Measurements from ENCODE around the gene RFFL.
"Not testable (repeated sequence)": the region's sequence is repeated elsewhere in the genome, so short reads cannot be mapped to it uniquely, and the experiment has no call there.

Gene RFFL

GRCh38 chr17:35001549-35001948 is 62.0 kb downstream of the RFFL start:
- DNase-seq: no peak

GRCh38 chr17:35000965-35001364 is 62.5 kb downstream of the RFFL start:
- DNase-seq: not testable (repeated sequence)

- DNase-seq: no peak
Measured at GRCh38 chr17:34999456-34999855, 64.1 kb downstream of the RFFL start.

- DNase-seq: peak; percentile 71
Measured at GRCh38 chr17:34998205-34998604, 65.3 kb downstream of the RFFL start.

GRCh38 chr17:34997355-34997862 is 66.1 kb downstream of the RFFL start:
- DNase-seq: no peak

GRCh38 chr17:34996422-34997285 is 66.9 kb downstream of the RFFL start:
- no peak for DNase-seq

GRCh38 chr17:34993031-34993430 is 70.5 kb downstream of the RFFL start:
- DNase-seq: no peak

- no peak for DNase-seq
Measured at GRCh38 chr17:34991606-34992005, 71.9 kb downstream of the RFFL start.

GRCh38 chr17:34990921-34991365 is 72.6 kb downstream of the RFFL start:
- DNase-seq: no peak

GRCh38 chr17:34989473-34989872 is 74.0 kb downstream of the RFFL start:
- DNase-seq: no peak

GRCh38 chr17:34988644-34989043 is 74.9 kb downstream of the RFFL start:
- no peak for DNase-seq

- DNase-seq: no peak
Measured at GRCh38 chr17:34987232-34987631, 76.3 kb downstream of the RFFL start.

GRCh38 chr17:34981538-34982241 is 81.8 kb downstream of the RFFL start:
- no peak for DNase-seq

GRCh38 chr17:34980681-34981537 is 82.6 kb downstream of the RFFL start:
- DNase-seq: peak; percentile 68

- peak; percentile 91 for DNase-seq
Measured at GRCh38 chr17:34980353-34980680, 83.2 kb downstream of the RFFL start, which contains the start of gene LIG3. TSS of gene LIG3 (plus strand) at chr17:34980512. CDS start at chr17:34983006, 2,494 bp downstream.

- no peak for DNase-seq
Measured at GRCh38 chr17:34979650-34980352, 83.7 kb downstream of the RFFL start.

GRCh38 chr17:34979153-34979552 is 84.4 kb downstream of the RFFL start:
- no peak for DNase-seq

GRCh38 chr17:34974794-34975785 is 88.4 kb downstream of the RFFL start:
- no peak for DNase-seq

GRCh38 chr17:34974179-34974578 is 89.3 kb downstream of the RFFL start:
- DNase-seq: no peak

GRCh38 chr17:34961093-34961911 is 102.2 kb downstream of the RFFL start, which contains the start of the genes CCT6B and ZNF830:
TSS of gene CCT6B (minus strand) at chr17:34961460. CDS start at chr17:34961393, 67 bp downstream.
TSS of gene ZNF830 (plus strand) at chr17:34961540. CDS start at chr17:34961567, 27 bp downstream.
- DNase-seq: peak; percentile 85

Measured in activated gamma-delta T cell treated with Interleukin-2 at 50 U/mL for 16 hours (primary cell).